Right kidney (tissue), 9 donors: Measurements from ENCODE around the gene SREBF2.

Experiments used
- DNase-seq: peaks from one replicate; pipeline ENCODE4 v3.0.0-alpha.2; 2016
- long read RNA-seq, 8 donors: transcript quantifications; one replicate each; lab custom pipeline, GENCODE V29; 2026

SREBF2 gene
- long read RNA-seq, donor 1, full-length matches to known transcripts, result 10 of 61 reads
- long read RNA-seq, donor 1, partial matches to known transcripts, result 51 of 61 reads
- long read RNA-seq, donor 1, other reads (novel, unspliced or antisense), result 0 of 61 reads
- long read RNA-seq, donor 2, full-length matches to known transcripts, result 5 of 57 reads
- long read RNA-seq, donor 2, partial matches to known transcripts, result 52 of 57 reads
- long read RNA-seq, donor 2, other reads (novel, unspliced or antisense), result 0 of 57 reads
- long read RNA-seq, donor 3, full-length matches to known transcripts, result 6 of 39 reads
- long read RNA-seq, donor 3, partial matches to known transcripts, result 33 of 39 reads
- long read RNA-seq, donor 3, other reads (novel, unspliced or antisense), result 0 of 39 reads
- long read RNA-seq, donor 4, full-length matches to known transcripts, result 7 of 45 reads
- long read RNA-seq, donor 4, partial matches to known transcripts, result 38 of 45 reads
- long read RNA-seq, donor 4, other reads (novel, unspliced or antisense), result 0 of 45 reads
- long read RNA-seq, donor 5, full-length matches to known transcripts, result 10 of 58 reads
- long read RNA-seq, donor 5, partial matches to known transcripts, result 48 of 58 reads
- long read RNA-seq, donor 5, other reads (novel, unspliced or antisense), result 0 of 58 reads
- long read RNA-seq, donor 6, full-length matches to known transcripts, result 9 of 84 reads
- long read RNA-seq, donor 6, partial matches to known transcripts, result 75 of 84 reads
- long read RNA-seq, donor 6, other reads (novel, unspliced or antisense), result 0 of 84 reads
- long read RNA-seq, donor 7, full-length matches to known transcripts, result 13 of 110 reads
- long read RNA-seq, donor 7, partial matches to known transcripts, result 97 of 110 reads
- long read RNA-seq, donor 7, other reads (novel, unspliced or antisense), result 0 of 110 reads
- long read RNA-seq, donor 8, full-length matches to known transcripts, result 11 of 52 reads
- long read RNA-seq, donor 8, partial matches to known transcripts, result 41 of 52 reads
- long read RNA-seq, donor 8, other reads (novel, unspliced or antisense), result 0 of 52 reads

GRCh38 chr22:41832553-41833368, at the start of gene SREBF2:
TSS of gene SREBF2 (plus strand) at chr22:41833105. CDS start at chr22:41833271, 166 bp downstream.
- DNase-seq, result peak; percentile 97

GRCh38 chr22:41787331-41787730, 45.6 kb upstream of the SREBF2 start:
- DNase-seq, result no peak

GRCh38 chr22:41793871-41794270, 39.0 kb upstream of the SREBF2 start:
- no peak for DNase-seq

- DNase-seq, result no peak
Measured at GRCh38 chr22:41798736-41799135, 34.2 kb upstream of the SREBF2 start.

- peak; percentile 91 for DNase-seq
Measured at GRCh38 chr22:41799486-41800347, 33.2 kb upstream of the SREBF2 start.

- peak; percentile 83 for DNase-seq
Measured at GRCh38 chr22:41800348-41801146, 32.4 kb upstream of the SREBF2 start, which contains the start of gene CCDC134. TSS of gene CCDC134 (plus strand) at chr22:41800679. CDS start at chr22:41808891, 8,212 bp downstream.

- DNase-seq, result no peak
Measured at GRCh38 chr22:41801147-41801819, 31.6 kb upstream of the SREBF2 start.

GRCh38 chr22:41801886-41802285, 31.0 kb upstream of the SREBF2 start:
- DNase-seq, result no peak

- no peak for DNase-seq
Measured at GRCh38 chr22:41805639-41806038, 27.3 kb upstream of the SREBF2 start.

GRCh38 chr22:41808400-41808799, 24.5 kb upstream of the SREBF2 start:
- DNase-seq, result no peak

- no peak for DNase-seq
Measured at GRCh38 chr22:41810022-41810421, 22.9 kb upstream of the SREBF2 start.

- DNase-seq, result no peak
Measured at GRCh38 chr22:41812805-41813545, 19.9 kb upstream of the SREBF2 start.

- DNase-seq, result no peak
Measured at GRCh38 chr22:41813726-41814410, 19.0 kb upstream of the SREBF2 start.

GRCh38 chr22:41815716-41816115, 17.2 kb upstream of the SREBF2 start:
- DNase-seq, result no peak

GRCh38 chr22:41816241-41816640, 16.7 kb upstream of the SREBF2 start:
- DNase-seq, result no peak

GRCh38 chr22:41816871-41817270, 16.0 kb upstream of the SREBF2 start:
- no peak for DNase-seq

GRCh38 chr22:41818011-41818410, 14.9 kb upstream of the SREBF2 start:
- no peak for DNase-seq

- no peak for DNase-seq
Measured at GRCh38 chr22:41818596-41818995, 14.3 kb upstream of the SREBF2 start.
